Activated T-cell treated with anti-CD3 and anti-CD28 coated beads, Interleukin-2, amount 50 U/mL, for 48 hours (primary cell): ENCODE measurements around the gene RETN.

Experiments
- DNase-seq, 2 experiments: peaks; one replicate each; pipeline ENCODE4 v3.0.0-alpha.2; 2020

Gene RETN

GRCh38 chr19:7638802-7639465 is 29.9 kb upstream of the RETN start:
- no peak for DNase-seq

GRCh38 chr19:7639863-7640348 is 28.9 kb upstream of the RETN start:
- DNase-seq = no peak

GRCh38 chr19:7640803-7641202 is 28.0 kb upstream of the RETN start:
- no peak for DNase-seq

- no peak for DNase-seq
Observed at GRCh38 chr19:7641290-7642276, 27.3 kb upstream of the RETN start.

GRCh38 chr19:7642295-7643030 is 26.4 kb upstream of the RETN start:
- DNase-seq = no peak

- DNase-seq = no peak
Observed at GRCh38 chr19:7643031-7643415, 25.8 kb upstream of the RETN start.

- peak; percentile 49 to 61 for DNase-seq
Observed at GRCh38 chr19:7643629-7644549, 25.0 kb upstream of the RETN start.

- no peak for DNase-seq
Observed at GRCh38 chr19:7644550-7644877, 24.3 kb upstream of the RETN start.

- DNase-seq = no peak
Observed at GRCh38 chr19:7645163-7645562, 23.7 kb upstream of the RETN start.

- no peak for DNase-seq
Observed at GRCh38 chr19:7645656-7646425, 23.0 kb upstream of the RETN start.

GRCh38 chr19:7646426-7646700 is 22.5 kb upstream of the RETN start:
- DNase-seq = no peak

GRCh38 chr19:7647156-7647555 is 21.7 kb upstream of the RETN start:
- DNase-seq = no peak

GRCh38 chr19:7648265-7649014 is 20.4 kb upstream of the RETN start:
- no peak for DNase-seq

GRCh38 chr19:7650148-7650547 is 18.7 kb upstream of the RETN start:
- DNase-seq = peak in 1 of 2 experiments; percentile 14

GRCh38 chr19:7652061-7652641 is 16.7 kb upstream of the RETN start:
- peak; percentile 92 to 94 for DNase-seq

GRCh38 chr19:7654401-7654800 is 14.4 kb upstream of the RETN start:
- no peak for DNase-seq

- DNase-seq = no peak
Observed at GRCh38 chr19:7655581-7655980, 13.3 kb upstream of the RETN start.

- DNase-seq = peak; percentile 54 to 66
Observed at GRCh38 chr19:7657131-7657751, 11.6 kb upstream of the RETN start.

- peak; percentile 44 to 49 for DNase-seq
Observed at GRCh38 chr19:7658219-7658686, 10.6 kb upstream of the RETN start.
